AG08395 (cell line): ENCODE data around the gene DGKG.

Experiments
- DNase-seq: peaks from one replicate; pipeline ENCODE4 v3.0.0; 2012; ENCODE audit warnings: mixed read lengths, low spot score

Gene DGKG

GRCh38 chr3:186273586-186273985 is 88.4 kb downstream of the DGKG start:
- no peak for DNase-seq

DNA sequence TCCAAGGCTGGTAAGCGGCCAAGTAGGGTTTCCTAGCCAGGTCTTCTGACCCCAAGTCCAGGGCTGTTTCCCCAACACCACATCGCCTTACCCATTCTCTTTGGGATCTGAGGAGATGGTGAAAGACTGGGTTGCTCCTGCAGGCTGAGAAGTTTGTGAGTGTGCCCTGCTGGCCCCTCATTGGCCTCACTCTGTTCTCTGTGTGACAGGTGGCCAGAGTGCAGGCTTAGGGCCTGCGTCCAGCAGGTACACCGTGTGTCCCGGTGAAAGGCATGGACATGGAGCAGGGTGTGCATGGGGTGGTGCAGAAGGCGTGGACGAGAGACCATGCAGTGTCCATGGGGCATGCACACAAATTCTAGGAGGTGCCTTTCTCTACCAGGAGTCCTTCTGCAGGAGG is 91.3 kb downstream of the DGKG start:
- DNase-seq = no peak

- no peak for DNase-seq
These were observed 93.2 kb downstream of the DGKG start for GRCh38 chr3:186268616-186269448.

- DNase-seq = no peak
These were observed 94.3 kb downstream of the DGKG start for GRCh38 chr3:186267758-186268157.

DNA sequence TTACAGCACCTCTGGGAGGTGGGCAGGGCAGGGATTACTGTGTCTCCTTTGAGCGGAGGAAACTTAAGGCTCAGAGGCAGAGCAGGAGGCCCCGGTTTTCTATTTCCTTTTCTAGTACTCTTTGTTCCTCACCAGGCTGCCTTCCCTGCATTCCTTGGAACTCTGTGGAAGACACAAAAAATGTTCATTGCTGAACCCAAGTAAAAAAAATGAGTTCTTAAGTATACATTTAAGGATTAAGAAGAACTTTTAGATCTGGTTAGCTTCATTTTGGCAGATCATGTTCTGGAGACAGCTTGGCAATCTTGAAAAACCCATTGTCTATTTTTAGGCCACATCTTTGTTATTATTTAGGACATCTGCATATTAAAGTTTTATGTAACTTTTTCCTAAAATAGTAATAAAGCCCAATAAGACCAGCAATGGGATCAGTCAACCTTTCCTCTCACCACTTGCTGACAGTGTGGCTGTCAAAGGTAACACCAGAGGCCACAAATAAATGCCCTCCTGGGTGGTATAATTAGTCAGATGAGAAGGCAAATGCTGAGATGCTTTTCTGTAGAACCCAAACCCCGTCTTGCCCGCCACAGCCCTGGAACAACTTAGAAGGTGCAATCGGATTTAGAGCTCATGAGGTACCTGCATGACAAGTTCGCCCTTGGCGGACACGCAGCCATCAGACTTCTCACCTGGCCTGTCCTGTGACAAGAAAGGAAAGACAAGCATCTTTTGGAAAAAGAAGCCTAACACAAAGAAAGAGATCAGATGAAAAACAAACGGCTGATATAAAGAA is 97.2 kb downstream of the DGKG start:
- no peak for DNase-seq

GRCh38 chr3:186261638-186262037 is 100.4 kb downstream of the DGKG start:
- no peak for DNase-seq

DNA sequence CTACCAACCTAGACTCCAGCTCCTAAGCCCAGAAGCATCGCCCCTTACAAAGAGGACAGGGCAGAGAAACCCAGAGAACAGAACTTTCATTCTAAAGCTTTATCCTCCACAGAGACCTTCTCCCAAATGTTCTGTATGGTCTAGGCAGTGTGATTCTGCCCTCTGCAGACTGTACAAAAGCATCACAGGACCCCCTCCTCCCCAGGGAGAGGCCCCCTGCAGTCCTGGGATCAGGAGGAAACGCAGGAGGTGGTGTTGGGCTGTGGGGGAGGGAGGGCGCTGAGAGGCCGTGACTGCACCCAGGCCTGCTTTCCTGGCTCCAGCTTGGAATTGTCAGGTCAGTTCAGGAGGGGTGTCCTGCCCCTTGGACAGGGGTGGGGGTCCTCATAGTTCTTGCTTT is 101.3 kb downstream of the DGKG start:
- no peak for DNase-seq

GRCh38 chr3:186259612-186260383 is 102.2 kb downstream of the DGKG start:
- DNase-seq = peak; percentile 52

- DNase-seq = no peak
These were observed 103.1 kb downstream of the DGKG start for GRCh38 chr3:186258968-186259367.

GRCh38 chr3:186257866-186258265 is 104.2 kb downstream of the DGKG start:
- DNase-seq = no peak

DNA sequence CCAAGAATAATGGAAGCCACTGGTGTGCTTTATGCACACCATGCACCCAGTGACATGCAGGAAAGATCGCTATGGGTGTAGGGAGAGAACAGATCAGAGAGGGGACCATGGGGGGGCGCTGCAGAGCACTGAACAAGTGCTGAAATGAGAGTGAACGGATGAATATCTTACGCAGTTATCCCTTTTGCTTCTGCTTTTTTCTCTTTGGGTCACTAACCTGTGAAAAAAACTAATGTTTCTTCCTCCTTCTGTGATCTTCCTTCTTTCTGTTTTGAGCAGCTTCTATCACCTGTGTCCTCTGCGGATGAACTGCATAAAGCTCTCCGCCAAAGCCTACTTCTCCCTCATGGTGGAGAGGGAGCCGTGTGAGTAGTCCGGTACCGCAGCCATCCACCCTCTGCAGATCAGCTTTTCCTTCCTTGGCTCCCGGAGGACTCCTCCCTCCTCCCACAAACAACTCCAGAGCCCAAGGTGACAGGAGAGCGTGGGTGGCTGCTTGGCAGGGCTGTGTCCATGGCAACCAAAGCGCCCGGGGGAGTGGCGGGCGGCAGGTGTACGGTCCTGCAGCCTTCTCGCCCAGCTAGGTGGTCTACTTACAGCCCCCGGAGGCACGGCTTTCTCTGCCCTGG is 106.2 kb downstream of the DGKG start:
- no peak for DNase-seq

- DNase-seq = no peak
These were observed 107.1 kb downstream of the DGKG start for GRCh38 chr3:186254676-186255650.

DNA sequence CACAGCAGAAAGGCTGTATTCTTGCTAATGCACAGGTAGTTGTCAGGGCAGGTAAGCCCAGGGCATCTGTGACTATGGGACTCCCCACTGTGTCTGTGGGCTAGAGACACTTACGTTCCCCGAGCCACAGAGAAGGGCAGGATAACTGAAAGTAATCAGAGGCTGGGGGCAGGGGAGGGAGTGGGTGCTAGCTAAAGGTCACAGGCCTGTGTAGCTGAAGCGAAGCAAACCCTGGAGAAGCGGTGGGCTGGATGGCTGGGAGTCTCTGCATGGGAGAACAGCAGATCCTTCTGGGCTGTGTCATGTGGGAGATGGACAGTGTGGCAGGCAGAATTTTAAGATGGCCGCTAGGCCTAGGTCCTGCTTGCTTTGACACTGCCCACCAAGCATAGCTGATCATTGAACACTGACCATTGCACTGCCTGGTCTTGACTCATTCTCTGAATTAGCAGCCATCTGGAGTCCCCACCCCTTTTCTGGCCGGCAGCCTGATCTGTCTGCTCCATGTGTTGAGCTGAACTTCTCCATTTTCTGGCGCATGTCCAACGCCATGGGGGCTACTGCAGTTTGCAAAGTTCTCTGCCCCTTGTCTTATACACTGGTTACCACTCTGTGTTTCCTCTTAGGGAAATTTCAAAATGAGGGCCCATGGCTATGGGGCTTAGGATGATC is 110.0 kb downstream of the DGKG start:
- no peak for DNase-seq

DNA sequence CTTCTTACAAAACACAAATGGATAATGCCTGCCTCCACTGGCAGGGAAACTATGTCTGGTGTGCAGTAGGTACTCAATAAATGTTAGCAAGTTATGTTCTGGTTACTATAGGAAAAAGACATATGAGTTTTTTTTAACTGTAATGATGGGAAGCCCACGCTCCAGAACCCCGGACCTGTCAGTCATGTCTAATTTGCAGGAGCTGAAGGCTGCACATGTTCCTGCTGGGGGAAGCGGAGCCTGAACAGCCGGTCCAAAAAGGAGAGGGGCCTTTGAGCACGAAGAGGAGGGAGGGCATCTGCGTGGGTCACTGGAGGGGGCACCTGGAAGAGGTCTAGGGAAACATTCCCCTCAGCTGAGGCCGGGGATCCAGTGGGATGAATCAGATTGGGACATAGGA is 113.2 kb downstream of the DGKG start:
- no peak for DNase-seq

DNA sequence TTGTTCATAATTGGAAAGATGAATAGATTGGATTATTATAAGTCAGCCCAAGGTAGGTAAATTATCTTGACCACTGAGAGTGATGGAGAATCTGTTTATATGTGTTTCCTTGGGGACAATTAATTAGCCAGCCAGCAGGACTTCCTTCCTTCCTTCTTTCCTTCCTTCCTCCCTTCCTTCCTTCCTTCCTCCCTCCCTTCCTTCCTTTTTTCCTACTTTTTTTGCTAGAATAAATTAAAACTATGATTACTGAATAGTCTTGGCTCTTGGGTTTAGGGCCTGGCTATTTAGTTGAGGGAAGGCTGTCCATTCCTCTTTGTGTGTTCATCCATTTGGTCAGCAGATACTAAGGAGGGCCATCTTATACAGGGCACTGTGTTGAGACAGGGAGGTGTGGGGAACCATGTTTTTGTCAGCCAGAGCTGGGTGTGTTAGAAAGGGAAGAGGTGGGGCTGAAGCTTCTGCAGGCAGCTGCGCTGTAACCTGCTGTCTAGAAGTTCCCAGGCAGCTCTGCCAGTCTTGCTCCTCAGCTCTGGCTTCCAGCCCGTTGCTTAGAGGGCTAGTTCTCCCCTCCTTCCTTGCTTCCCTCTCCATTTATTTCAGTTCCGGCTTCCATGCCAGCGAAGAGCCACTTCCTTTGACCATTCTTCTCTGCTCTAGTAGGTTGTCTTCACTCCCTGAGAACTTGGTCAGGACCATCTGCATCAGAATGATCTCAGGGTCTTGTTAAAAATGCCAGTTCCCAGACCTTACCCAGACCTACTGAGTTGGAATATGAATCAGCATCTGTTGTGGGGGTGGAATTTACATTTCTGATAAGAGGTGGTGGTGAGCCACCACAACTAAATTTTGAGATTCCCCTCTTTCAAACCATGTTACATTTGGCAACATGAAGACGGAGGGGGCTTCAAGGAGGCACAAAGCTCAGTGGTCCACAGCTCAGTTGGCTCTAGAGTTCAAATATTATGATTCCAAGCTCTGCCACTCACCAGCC is 113.9 kb downstream of the DGKG start:
- DNase-seq = no peak

DNA sequence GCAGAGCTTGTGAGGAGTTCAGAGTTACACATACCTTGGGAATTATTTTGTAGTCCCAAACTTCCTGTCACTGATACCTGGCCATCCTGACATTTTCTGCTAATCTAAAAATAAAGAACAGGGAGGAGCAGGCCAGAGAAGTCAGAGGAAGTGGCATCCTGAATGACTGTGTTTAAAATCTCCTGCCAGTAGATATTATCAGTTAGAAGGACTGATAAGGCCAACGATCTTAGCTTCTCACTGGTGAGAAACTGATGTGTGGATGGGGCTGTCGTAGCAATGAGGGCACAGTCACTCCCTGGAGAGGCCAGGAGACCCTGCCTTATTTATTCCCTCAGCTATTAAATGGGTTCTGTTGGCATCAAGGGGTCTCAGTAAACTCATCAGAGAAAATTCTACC is 115.1 kb downstream of the DGKG start:
- DNase-seq = no peak

DNA sequence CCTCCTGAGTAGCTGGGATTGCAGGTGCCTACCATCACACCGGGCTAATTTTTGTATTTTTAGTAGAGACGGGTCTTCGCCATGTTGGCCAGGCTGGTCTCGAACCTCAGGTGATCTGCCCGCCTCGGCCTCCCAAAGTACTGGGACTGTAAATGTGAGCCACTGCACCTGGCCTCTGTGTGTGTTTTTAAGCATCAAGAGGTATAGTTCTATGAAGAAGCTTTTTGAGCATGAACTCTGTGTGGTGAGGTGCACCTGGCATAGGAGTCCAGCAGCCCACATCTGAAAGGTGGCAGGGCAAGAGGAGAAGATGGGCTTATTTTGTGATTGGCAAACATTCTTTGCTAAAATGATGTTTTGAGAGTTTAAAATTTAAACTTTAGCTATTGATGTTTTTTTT is 118.0 kb downstream of the DGKG start:
- no peak for DNase-seq

GRCh38 chr3:186241910-186242821 is 119.9 kb downstream of the DGKG start:
- DNase-seq = peak; percentile 47
